ENCODE data around the gene EIF4A3.

GRCh38 chr17:80122926-80123505, 23.9 kb downstream of the EIF4A3 start:
- TF ChIP-seq, protein P1, sequence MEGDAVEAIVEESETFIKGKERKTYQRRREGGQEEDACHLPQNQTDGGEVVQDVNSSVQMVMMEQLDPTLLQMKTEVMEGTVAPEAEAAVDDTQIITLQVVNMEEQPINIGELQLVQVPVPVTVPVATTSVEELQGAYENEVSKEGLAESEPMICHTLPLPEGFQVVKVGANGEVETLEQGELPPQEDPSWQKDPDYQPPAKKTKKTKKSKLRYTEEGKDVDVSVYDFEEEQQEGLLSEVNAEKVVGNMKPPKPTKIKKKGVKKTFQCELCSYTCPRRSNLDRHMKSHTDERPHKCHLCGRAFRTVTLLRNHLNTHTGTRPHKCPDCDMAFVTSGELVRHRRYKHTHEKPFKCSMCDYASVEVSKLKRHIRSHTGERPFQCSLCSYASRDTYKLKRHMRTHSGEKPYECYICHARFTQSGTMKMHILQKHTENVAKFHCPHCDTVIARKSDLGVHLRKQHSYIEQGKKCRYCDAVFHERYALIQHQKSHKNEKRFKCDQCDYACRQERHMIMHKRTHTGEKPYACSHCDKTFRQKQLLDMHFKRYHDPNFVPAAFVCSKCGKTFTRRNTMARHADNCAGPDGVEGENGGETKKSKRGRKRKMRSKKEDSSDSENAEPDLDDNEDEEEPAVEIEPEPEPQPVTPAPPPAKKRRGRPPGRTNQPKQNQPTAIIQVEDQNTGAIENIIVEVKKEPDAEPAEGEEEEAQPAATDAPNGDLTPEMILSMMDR (IDR thresholded peaks at IDR 0.05 in 4 of 5, conservative IDR thresholded peaks at IDR 0.05 in 1 of 5): no peak
- TF ChIP-seq POLR2A (IDR thresholded peaks at IDR 0.05): no peak
